Prostate gland (tissue), 2 donors: ENCODE measurements around the gene SMC1B.

Experiments used
- POLR2A ChIP-seq: fragments of 450-650 bp; IDR thresholded peaks from one replicate; pipeline ENCODE4 v1.6.1; 2016; ENCODE audit warnings: antibody characterized with exemption, mild to moderate bottlenecking
- TF ChIP-seq, protein P1 (sequence below), 4 experiments: fragments of 200-600 bp in 2 of 4; fragments of 450-650 bp in 2 of 4; sonication (generic) in 2 of 4; IDR thresholded peaks; 1 replicate in 3 of 4; 2 replicates in 1 of 4; pipeline ENCODE4 v1.5.1; 2016 to 2019; ENCODE audit warnings: antibody characterized with exemption in 4 of 4, mild to moderate bottlenecking in 2 of 4, moderate library complexity in 2 of 4

DNA sequence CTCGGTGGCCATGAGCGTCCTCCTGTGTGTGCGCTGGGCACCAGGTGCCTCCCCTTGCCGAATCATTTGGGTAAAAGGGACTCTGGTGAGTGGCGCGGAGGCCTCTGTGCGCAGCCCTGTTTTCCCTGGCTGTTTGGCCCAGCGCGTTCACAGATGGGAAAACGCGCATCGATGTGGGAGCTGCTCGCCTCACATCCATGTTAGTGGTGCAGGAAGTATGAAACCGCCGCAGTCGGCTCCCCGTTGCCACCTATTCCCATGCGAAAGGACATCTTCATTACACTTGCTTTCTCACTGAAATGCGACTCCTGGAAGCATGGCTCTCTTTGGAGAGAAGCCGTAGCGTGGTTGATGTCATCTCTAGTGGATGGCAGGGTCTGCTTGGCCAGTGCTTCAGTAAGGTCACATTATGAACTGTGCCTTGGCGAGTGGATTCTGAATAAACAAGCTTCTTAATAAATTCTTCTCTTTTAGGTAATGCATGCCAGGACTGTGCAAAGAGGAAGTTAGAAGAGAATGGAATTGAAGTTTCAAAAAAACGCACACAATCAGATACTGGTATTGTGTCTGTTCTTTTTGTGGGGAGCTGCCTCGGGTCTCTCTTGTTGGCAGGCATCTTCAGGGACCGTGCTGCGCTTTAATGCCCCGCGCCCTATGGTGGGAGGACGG, 77.4 kb downstream of the SMC1B start:
- TF ChIP-seq, protein P1, sequence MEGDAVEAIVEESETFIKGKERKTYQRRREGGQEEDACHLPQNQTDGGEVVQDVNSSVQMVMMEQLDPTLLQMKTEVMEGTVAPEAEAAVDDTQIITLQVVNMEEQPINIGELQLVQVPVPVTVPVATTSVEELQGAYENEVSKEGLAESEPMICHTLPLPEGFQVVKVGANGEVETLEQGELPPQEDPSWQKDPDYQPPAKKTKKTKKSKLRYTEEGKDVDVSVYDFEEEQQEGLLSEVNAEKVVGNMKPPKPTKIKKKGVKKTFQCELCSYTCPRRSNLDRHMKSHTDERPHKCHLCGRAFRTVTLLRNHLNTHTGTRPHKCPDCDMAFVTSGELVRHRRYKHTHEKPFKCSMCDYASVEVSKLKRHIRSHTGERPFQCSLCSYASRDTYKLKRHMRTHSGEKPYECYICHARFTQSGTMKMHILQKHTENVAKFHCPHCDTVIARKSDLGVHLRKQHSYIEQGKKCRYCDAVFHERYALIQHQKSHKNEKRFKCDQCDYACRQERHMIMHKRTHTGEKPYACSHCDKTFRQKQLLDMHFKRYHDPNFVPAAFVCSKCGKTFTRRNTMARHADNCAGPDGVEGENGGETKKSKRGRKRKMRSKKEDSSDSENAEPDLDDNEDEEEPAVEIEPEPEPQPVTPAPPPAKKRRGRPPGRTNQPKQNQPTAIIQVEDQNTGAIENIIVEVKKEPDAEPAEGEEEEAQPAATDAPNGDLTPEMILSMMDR (IDR thresholded peaks at IDR 0.05) = no peak
- TF ChIP-seq POLR2A = no peak
